Amniotic stem cell (primary cell): ENCODE data around the gene UBE2O.
A peak's percentile ranks its signal among the peaks of the same experiment; 100 is the strongest.

Experiments
- DNase-seq: peaks from one replicate; lab custom pipeline; 2025; lab: John Stamatoyannopoulos, UW

Gene UBE2O

GRCh38 chr17:76414334-76415295, 38.3 kb downstream of the UBE2O start:
- DNase-seq: no peak

GRCh38 chr17:76411247-76411646, 41.7 kb downstream of the UBE2O start:
- no peak for DNase-seq

GRCh38 chr17:76410328-76410965, 42.5 kb downstream of the UBE2O start:
- DNase-seq: no peak

GRCh38 chr17:76408037-76408849, 44.7 kb downstream of the UBE2O start:
- DNase-seq: no peak

GRCh38 chr17:76407509-76407908, 45.4 kb downstream of the UBE2O start:
- no peak for DNase-seq

- DNase-seq: no peak
These were observed 46.8 kb downstream of the UBE2O start for GRCh38 chr17:76405967-76406647.

- no peak for DNase-seq
These were observed 47.4 kb downstream of the UBE2O start for GRCh38 chr17:76405607-76405966.

GRCh38 chr17:76404976-76405563, 47.9 kb downstream of the UBE2O start:
- DNase-seq: no peak

- DNase-seq: no peak
These were observed 48.7 kb downstream of the UBE2O start for GRCh38 chr17:76404256-76404655.

- DNase-seq: no peak
These were observed 50.2 kb downstream of the UBE2O start for GRCh38 chr17:76402711-76403110.

- DNase-seq: no peak
These were observed 53.5 kb downstream of the UBE2O start for GRCh38 chr17:76399175-76400172.

- no peak for DNase-seq
These were observed 54.3 kb downstream of the UBE2O start for GRCh38 chr17:76398523-76399174.

- peak; percentile 46 for DNase-seq
These were observed 55.0 kb downstream of the UBE2O start for GRCh38 chr17:76397687-76398522.

- no peak for DNase-seq
These were observed 55.8 kb downstream of the UBE2O start for GRCh38 chr17:76397184-76397583.

GRCh38 chr17:76395980-76396379, 57.0 kb downstream of the UBE2O start:
- DNase-seq: no peak

GRCh38 chr17:76394166-76394565, 58.8 kb downstream of the UBE2O start:
- no peak for DNase-seq

- DNase-seq: no peak
These were observed 61.7 kb downstream of the UBE2O start for GRCh38 chr17:76391200-76391715.

- no peak for DNase-seq
These were observed 62.9 kb downstream of the UBE2O start for GRCh38 chr17:76390003-76390421.
